COLO668 (cell line): ENCODE measurements around the gene RCC1.
"Not testable (repeated sequence)": the region's sequence is repeated elsewhere in the genome, so short reads cannot be mapped to it uniquely, and the experiment has no call there.

ENCODE experiments used
- DNase-seq: peaks from one replicate; lab custom pipeline; 2025; ENCODE audit not compliant: unreplicated experiment; lab: John Stamatoyannopoulos, UW

Gene RCC1

GRCh38 chr1:28540651-28541050, 34.8 kb downstream of the RCC1 start:
- DNase-seq, result no peak

- not testable (repeated sequence) for DNase-seq
Measured at GRCh38 chr1:28541414-28542015, 35.7 kb downstream of the RCC1 start.

DNA sequence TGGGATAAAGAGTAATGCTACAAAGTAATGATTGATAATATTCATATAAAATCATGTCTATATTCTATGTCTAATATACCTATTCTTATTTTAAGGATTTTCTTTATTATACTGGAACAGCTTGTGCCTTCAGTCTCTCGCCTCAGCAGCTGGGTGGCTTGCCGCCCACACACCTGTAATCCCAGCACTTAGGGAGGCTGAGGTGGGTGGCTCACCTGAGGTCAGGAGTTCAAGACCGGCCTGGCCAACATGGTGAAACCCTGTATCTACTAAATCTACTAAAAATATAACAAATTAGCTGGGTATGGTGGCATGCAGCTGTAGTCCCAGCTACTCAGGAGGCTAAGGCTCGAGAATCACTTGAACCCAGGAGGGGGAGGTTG, 39.4 kb downstream of the RCC1 start:
- no peak for DNase-seq

GRCh38 chr1:28548318-28548717, 42.5 kb downstream of the RCC1 start:
- no peak for DNase-seq

DNA sequence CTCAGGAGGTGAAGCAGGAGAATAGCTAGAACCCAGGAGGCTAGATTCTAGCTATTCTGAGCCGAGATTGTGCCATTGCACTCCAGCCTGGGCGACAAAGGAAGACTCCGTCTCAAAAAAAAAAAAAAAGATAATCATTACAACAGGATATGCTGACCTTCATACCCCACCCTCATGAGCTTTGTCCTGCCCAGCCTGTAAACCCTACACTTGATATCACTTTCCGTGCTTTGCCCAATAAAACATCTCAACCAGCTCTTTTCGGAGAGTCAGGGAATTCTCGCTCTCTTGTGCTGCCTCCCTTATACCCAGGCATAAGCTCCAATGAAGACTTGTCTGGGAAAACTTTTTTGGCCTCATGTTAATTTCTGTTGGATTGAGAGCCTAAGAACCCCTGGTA, 45.5 kb downstream of the RCC1 start:
- DNase-seq, result no peak

DNA sequence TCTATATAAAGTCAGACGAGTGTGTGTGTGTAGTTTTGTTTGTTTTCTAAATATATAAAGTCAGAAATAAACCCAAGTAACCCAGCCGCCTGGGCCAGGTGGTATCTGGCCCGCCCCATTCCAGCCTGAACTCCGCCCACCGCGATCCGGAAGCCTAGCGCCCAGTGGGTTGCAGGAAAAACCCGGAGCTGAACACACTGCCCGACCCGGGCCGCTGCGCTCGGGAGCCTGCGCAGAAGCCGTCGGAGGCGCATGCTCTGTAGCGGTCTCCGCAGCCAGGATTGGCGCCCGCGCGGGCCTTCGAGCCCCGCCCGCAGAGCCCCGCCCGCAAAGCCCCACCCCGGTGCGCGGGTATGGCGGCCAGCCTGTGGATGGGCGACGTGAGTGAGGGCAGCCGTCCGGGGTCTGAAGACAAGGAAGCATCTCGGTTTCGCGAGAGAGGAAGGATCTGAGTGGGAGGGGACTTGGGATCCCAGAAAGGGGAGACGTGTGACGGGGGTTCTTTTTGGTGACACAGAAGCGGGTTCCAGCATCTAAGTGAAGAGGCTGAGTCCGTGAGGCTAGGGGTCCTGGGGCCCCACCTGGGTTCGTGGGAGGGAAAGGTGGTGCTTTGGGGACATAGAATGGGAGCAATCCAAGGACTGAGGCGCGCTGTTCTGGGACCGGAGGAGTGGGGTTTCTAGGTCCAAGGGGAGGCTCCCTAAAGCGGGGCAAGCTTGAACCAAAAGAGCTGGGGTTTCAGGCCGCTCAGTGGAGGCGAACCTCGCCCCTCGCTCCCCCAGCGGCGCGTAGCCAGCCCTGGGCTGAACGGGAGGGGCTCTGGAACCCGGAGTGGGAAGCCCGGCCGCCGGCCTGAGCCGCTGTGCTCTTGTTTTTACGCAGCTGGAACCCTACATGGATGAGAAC, 47.2 kb downstream of the RCC1 start, which contains the start of gene TRNAU1AP:
TRNAU1AP (plus strand) TSS at position 328 of the 906 bp plus-strand sequence; CDS start at position 354, 26 bp downstream.
- DNase-seq, result peak; percentile 100

DNA sequence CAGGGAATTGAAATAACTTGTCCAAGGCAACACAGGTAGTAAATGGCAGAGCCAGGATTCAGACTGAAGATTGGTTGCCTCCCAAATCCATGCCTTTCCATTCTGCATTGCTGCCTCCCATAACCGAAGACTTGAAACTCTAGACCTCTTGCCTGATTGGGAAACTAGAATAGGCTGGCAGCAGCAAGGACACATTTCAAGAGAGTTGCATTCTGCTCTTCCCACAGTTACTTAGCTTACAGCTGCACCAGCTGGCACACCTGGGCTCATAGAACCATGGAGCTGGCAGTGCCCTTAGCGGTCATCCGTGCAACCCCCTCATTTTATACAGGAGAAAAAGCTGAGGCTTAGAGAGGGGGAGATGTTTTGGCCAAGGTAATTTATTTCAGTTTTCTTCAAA, 55.0 kb downstream of the RCC1 start:
- no peak for DNase-seq

GRCh38 chr1:28564310-28564709, 58.5 kb downstream of the RCC1 start:
- DNase-seq, result no peak

DNA sequence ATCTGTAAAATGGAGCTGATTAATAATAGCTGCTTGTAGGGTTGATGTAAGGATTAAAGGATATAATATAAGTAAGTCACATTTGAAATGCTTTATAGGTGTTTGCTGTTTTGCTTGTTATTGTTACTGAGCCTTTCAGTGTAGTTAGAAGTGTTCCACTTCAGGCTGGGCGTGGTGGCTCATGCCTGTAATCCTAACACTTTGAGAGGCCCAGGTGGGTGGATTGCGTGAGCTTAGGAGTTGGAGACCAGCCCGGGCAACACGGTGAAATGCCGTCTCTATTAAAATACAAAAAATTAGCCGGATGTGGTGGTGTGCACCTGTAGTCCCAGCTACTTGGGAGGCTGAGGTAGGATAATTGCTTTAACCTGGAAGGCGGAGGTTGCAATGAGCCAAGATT, 59.2 kb downstream of the RCC1 start:
- DNase-seq, result no peak

GRCh38 chr1:28565726-28566125, 59.9 kb downstream of the RCC1 start:
- no peak for DNase-seq

DNA sequence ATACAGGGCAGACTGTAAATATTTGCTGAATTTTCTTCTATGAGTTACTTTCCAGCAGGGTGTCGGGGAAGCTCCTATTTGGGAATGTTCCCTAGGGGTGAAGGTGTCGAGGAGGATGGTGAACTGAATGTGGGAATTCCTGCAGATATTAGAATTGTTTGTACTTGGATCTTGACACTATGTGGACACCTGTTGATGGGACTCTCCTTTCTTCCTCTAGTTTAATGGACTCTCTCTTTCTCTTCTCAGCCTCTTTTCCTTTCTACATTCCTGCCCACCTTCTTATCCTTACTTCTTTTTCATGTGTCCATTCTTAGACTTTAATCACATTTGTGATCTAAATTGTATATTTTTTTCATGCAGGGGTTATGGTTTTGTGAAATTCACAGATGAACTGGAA, 61.1 kb downstream of the RCC1 start:
- DNase-seq, result no peak

- no peak for DNase-seq
Measured at GRCh38 chr1:28571911-28572310, 66.1 kb downstream of the RCC1 start.

DNA sequence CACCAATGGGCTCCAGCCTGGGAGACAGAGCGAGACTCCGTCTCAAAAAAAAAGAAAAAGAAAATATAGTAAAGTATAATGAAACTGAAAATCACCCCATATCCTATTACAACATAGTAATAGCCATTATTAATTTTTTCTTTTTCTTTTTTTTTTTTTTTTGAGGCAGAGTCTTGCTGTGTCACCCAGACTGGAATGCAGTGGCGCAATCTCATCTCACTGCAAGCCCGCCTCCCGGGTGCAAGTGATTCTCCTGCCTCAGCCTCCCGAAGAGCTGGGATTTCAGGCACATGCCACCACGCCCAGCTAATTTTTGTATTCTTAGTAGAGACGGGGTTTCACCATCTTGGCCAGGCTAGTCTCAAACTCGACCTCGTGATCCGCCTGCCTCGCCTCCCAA, 67.0 kb downstream of the RCC1 start:
- DNase-seq, result not testable (repeated sequence)

DNA sequence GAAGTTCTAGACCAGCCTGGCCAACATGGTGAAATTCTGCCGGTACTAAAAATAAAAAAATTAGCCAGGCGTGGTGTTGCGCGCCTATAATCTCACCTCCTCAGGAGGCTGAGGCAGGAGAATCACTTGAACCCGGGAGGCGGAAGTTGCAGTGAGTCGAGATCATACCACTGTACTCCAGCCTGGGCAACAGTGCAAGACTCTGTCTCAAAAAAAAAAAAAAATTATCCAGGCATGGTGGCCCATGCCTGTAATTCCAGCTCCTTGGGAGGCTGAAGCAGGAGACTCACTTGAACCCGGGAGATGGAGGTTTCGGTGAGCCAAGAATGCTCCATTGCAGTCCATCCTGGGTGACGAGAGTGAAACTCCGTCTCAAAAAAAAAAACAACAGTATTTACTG, 67.7 kb downstream of the RCC1 start:
- DNase-seq, result no peak

DNA sequence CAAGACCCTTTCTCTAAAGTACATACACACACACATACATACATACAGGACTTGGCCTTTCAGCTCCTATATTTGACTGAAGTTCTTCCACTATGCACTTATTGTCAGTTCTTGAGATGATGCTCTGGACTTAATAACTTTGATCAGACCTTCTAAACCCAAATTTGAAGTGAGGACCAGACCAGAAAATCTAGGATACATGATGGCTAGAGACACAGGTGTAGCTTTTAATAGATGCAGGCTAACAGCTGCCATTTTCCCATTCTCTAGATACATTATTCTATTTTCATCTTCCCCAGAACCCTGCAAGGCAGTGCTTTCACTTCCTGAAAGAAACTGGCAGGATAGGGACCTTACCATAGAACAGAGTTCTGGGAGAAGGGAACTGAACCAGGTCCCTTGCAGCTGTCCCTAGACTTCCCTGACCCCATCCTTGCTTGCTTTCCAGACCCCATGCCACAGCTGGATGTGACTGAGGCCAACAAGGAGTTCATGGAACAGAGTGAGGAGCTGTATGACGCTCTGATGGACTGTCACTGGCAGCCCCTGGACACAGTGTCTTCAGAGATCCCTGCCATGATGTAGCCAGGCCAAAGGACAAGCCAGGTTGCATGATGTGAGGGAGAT, 71.3 kb downstream of the RCC1 start:
- DNase-seq, result no peak

GRCh38 chr1:28577738-28578536, 72.1 kb downstream of the RCC1 start:
- no peak for DNase-seq

GRCh38 chr1:28578696-28579218, 72.9 kb downstream of the RCC1 start:
- DNase-seq, result no peak

DNA sequence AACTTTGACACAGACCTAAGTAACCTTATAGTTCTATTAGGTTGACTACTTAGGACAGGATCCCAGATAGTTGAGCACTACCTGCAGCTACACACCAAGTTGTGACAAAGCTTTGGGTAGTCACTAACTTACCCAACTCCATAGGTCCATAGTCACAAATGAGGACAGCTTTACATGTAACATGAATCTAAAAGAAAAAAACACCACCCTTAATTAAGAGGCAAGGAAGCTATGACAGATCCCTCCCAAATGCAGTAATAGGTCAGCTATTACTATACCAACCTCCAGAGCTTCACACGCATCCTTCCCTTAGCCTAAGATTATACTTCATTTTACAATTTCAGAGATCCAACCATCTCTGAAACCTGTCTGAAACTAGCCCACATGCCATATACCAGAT, 73.6 kb downstream of the RCC1 start:
- DNase-seq, result no peak

GRCh38 chr1:28580722-28581530, 75.1 kb downstream of the RCC1 start:
- DNase-seq, result peak; percentile 78
